Mononuclear cell (primary cell): Measurements from ENCODE around the gene LRCH1. TPM values are rescaled to one million over a fixed set of nuclear protein-coding genes. Genes with fewer than 3 reads are reported as not detected.

Experiments used
- H3K27me3 ChIP-seq: 2 replicates; pipeline ENCODE4 v1.6.0; 2011; ENCODE audit warnings: low read length, control low read depth; ENCODE audit not compliant: insufficient read depth
- H3K4me1 ChIP-seq: 2 replicates; pipeline ENCODE4 v1.5.1; 2011; ENCODE audit warnings: mild to moderate bottlenecking, low read length, control low read depth; ENCODE audit not compliant: insufficient read depth
- H3K4me3 ChIP-seq: 2 replicates; pipeline ENCODE4 v1.5.1; 2011; ENCODE audit warnings: mild to moderate bottlenecking, low read length, moderate library complexity
- H3K9me3 ChIP-seq: 2 replicates; pipeline ENCODE4 v1.5.1; 2011; ENCODE audit warnings: low read depth, mild to moderate bottlenecking, control low read depth, low read length
- total RNA-seq: library from RNA; depleted of rRNA; stranded (reverse); fragments of >200 nt; gene quantifications from one replicate; pipeline ENCODE4 v1.2.3, GENCODE V29; 2012

LRCH1 gene
- total RNA-seq, 1 donor, result 9.8 TPM

DNA sequence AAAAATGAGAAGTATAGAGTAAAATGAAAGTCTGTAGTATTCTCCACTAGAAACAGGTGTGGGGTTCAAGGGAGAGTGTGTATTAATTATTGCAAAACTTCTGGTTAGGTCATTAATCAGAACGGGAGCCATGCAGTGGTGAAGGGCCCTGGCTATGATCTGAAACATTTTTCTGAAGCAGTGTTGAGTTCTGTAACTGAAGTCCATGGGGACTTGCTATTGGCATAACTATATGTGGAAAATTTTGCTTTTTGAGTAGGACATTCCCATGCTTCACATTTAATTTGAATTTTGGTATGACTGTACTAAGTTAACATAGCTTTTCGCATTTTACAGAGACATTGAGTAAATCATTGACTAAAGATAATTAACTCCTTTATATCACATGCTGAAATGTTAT is 67.5 kb downstream of the LRCH1 start:
- no peaks in the 10 kb centered on the region for H3K9me3 ChIP-seq
- no peaks in the 10 kb centered on the region for H3K27me3 ChIP-seq
- peaks cover 29% of the 10 kb centered on the region for H3K4me1 ChIP-seq
- no peak overlapping the region for H3K4me3 ChIP-seq

DNA sequence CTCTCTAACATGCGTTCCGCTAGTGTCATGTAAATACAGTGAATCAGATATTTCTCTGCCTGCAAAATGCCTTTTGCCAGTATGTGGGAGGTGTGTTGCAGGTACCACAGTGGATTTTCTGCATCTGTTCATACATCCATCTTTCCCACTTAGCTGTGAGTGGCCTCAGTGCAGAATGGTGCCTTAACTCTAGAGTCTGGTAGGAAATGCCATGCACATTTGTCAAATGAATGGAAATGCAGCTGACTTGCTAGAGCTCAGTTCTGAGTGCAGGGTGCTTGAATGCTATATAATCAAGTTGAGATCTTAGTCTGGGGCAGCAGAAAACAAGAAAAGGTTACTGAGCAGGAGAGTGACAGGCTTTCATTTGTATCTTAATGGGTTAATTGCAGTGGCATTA is 68.2 kb downstream of the LRCH1 start:
- H3K9me3 ChIP-seq, result no peaks in the 10 kb centered on the region
- no peak overlapping the region for H3K4me3 ChIP-seq
- H3K27me3 ChIP-seq, result no peaks in the 10 kb centered on the region
- peaks cover 33% of the 10 kb centered on the region for H3K4me1 ChIP-seq

DNA sequence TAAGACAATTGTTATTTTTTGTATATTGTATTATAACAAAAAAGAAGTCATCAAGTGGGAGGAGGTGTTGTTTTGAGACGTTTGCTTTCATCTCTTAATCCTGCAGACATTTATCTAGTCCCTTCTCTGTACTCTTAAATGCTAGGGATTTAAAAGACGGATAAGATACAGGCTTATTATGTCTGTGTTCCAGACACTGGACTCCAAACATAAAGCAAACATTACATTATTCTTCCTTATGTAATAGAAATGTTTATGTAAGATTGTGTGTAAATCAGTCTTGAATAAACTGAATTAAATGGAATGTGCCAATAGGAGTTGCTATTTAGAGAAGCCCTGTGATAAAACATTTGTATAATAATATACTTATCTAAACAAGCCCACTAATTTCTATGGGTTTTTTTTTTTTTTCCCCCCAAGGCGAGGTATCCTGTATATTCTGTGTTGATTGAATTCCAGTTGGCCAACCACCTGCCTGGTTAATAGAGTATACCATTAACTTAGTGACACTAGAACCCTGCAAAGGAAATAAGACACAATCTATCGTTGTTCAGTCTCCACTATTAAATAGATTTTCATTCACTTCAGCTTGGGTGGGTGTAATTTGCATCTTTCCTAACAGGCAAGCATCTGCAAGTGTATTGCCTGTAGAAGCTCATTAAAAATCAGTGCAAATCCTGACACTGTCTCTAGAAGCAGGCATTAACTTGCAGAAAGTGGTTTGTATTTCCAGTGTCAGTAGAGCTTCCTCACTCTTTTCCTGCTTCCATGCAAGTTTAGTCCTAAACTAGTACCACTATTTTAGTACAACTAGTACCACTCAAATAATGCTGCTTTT is 69.0 kb downstream of the LRCH1 start:
- peaks cover 33% of the 10 kb centered on the region for H3K4me1 ChIP-seq

DNA sequence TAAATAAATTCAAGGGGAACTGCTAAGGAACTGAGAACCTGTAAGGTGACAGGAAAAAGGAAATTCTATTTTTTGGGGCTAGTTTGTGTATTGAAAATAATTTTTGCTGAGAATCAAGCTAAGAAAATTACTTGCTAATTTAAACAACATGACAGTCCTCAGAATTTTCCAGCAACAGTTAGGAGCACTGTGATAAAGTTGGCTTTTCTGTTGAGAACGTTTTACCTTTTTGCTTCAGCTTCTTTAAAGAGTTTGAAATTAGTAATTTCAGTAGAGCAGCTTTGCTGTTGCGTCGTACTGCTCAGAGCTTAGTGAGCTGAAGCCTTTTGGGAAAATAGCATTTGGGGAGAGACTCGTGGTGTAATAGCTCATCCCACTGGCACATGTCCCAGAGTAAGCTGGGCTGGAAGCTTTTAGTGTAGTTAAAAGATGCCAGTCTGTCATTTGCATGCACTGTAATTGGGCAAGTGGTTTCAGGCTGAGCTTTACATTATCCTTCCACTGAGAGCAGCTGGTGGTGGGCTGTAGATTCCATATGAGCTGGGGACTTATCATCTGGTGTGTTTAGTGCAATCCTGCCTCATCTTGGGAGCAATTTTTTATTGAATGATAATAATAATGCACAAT is 69.8 kb downstream of the LRCH1 start:
- Histone ChIP-seq H3K4me3 (no peak overlapping the region), H3K27me3 (no peaks in the 10 kb centered on the region), H3K9me3 (no peaks in the 10 kb centered on the region), H3K4me1 (peaks cover 33% of the 10 kb centered on the region)

More for the DNA sequence above, 69.0 kb downstream of the LRCH1 start:
- Histone ChIP-seq H3K4me3 (no peak overlapping the region), H3K27me3 (no peaks in the 10 kb centered on the region), H3K9me3 (no peaks in the 10 kb centered on the region)

DNA sequence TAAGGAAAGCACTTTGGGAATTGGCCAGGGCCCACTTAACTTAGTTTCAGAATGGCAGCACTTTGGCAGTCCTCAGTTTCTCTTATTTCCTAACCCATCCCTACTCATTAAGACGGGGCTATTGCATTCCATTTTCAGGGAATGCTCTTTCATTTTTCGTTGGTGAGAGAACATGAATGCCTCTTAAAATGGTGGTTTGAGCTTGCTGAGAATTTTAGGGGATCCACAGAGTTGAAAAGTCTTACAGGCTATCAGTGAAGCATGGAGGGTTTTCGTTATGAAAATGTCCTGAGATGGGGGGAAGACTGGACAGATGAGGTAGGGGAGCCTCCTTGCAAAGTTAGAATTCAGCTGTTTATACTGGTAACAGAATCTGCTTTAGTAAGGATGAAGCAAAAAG is 71.4 kb downstream of the LRCH1 start:
- Histone ChIP-seq H3K4me1 (peaks cover 25% of the 10 kb centered on the region), H3K27me3 (no peaks in the 10 kb centered on the region), H3K4me3 (no peak overlapping the region), H3K9me3 (no peaks in the 10 kb centered on the region)

DNA sequence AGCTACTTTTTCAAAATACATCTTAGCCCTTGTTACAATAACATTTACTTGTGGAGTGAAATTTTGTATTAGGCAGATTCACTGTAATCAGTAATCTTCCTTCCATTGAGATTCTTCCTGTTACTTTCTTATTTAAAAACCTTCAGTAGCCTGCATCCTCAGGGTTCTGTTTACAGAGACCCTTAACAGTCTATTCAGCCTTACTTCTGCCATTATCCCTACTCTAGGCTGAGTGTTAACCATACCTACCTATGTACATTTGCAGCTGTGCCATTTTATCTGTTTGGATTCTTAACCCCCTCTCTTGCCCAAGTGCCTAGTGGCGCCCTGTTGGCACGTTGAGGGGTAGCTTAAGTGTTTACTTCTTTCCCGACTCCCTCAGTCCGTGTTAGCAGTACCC is 71.9 kb downstream of the LRCH1 start:
- no peaks in the 10 kb centered on the region for H3K27me3 ChIP-seq
- no peaks in the 10 kb centered on the region for H3K9me3 ChIP-seq
- peaks cover 27% of the 10 kb centered on the region for H3K4me1 ChIP-seq
- H3K4me3 ChIP-seq, result no peak overlapping the region

DNA sequence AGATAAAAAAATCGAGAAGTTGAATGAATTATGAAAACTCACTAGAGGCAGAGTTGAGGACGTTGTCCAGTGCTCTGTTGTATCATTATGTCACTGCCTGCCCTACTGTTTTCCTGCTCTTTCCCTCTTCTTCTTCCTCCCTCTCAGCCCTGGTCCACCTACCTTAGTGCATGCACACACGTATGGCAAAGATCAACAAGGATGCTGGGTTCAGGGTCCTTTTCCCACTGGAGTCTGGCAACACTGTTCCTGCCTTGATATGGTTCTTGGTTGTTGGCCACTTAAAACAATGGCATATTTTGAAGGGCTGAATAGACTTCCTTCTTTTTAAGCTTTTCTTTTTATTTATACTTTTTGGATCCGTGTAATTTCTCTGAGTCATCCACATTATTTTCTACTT is 74.5 kb downstream of the LRCH1 start:
- Histone ChIP-seq H3K4me1 (peaks cover 29% of the 10 kb centered on the region), H3K9me3 (no peaks in the 10 kb centered on the region), H3K4me3 (no peak overlapping the region), H3K27me3 (no peaks in the 10 kb centered on the region)

DNA sequence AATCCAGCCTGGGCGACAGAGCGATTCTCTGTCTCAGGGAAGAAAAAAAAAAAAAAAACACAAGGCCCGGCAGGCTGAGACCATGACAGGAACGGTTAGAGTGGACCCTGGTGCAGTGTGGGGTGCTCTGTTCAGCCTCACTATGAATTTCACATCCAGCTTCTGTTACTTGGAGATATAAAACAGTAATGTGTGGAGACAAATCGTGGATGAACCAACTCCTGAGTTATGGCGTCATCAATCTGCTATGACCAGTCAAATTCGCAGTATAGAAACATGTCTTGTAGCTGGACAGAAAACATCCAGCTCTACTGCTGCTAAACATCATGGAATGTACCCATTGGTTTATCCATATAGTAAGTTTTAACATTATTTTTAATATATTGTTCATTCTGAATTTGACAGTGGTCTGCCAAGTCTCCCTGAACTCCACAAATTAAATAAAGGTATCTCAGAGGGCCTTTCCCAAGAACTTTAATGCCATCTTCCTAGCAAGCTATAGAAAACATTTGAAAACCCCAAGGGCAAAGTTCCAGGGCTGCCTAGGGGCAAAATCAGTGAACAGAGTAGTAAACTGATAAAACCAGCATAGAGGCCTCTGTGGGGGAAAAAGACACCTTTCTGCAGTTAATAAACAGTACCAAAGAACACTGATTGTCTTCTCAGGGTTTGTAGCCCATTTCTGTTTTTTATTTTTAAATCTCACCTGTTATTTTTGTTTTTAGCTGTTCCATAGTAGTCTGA is 75.8 kb downstream of the LRCH1 start:
- Histone ChIP-seq H3K27me3 (no peaks in the 10 kb centered on the region), H3K4me1 (peaks cover 30% of the 10 kb centered on the region), H3K4me3 (no peak overlapping the region)

DNA sequence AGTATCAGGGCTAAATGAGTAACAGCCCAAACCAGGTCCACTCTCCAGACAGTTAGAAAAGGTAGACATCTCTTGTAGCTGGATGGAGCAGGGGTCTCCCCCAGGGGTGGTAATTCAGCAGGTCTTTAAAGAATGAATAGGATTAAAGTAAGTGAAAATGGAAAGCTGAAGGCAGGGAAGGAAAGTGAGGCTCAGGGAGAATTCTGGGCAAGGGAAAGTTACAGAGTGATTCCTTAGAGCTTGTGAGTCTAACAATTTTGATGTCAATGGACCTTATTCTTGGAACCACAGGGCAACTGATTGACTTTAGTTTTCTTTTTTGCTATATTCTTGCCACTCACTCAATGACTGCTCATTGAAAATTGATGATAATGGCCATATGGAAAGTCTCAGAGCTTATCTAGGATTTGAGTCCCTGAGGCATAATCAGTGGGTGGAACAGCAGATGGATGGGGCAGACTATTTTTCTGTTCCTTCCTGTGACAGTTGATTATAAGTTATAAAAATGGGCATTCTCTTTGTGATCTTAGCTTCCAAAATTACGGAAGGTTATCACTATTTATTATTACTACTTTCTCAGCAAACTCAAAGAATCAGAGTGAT is 76.9 kb downstream of the LRCH1 start:
- Histone ChIP-seq H3K27me3 (no peaks in the 10 kb centered on the region), H3K4me1 (peaks cover 28% of the 10 kb centered on the region), H3K9me3 (no peaks in the 10 kb centered on the region), H3K4me3 (no peak overlapping the region)

More for the DNA sequence above, 75.8 kb downstream of the LRCH1 start:
- H3K9me3 ChIP-seq, result no peaks in the 10 kb centered on the region

DNA sequence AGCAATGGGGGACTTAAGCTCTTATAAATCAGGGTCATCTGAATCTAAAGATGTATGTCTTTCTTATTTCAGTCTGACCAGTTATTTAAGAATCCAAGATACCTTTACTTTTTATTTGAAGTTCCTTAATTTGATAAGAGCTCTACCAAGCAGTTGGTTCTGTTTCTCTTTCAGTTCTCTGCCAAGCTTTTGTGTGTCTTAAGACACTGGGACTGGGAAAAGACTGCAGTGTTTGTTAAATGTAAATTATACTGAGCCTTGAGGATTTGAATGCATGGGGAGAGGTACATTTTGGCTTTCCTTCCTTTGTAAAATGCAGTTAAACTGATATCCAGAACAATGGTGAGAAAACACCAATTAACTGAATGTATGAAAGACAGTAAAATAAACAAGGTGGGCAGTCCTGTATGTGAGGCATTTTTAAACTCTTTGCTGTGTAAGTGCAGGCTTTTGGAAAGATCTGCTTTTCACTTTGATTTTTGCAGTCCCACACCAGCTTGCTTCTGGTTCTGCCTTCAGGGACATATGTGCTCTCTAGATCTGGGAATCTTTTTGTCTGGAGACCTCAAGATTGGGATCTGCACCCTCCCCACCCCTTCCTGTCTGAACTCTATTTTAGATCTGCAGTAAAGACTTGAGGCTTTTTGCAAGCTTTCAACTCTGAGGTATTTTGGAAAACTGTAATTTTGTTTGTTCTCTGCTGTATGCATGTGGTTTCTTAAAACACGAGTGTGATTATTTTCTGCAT is 77.6 kb downstream of the LRCH1 start:
- H3K27me3 ChIP-seq, result no peaks in the 10 kb centered on the region
- peaks cover 21% of the 10 kb centered on the region for H3K4me1 ChIP-seq
- no peaks in the 10 kb centered on the region for H3K9me3 ChIP-seq
- H3K4me3 ChIP-seq, result no peak overlapping the region

DNA sequence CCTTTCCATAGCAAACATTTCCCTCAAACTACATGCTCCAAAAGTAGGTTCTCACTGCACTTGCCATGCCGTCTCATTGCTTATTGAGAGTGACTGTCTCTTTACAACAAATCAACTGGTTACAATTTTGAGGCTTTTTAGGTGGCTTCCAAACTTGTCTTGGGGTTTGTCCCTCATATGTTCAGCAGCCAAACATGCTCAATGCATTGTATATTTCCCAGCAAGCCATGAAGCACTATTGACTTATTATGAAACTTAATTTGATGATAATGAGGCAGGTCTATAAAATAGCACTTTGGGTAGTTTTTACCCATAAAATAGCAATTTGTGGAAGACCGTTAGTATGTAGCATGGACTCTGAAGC is 78.2 kb downstream of the LRCH1 start:
- Histone ChIP-seq H3K9me3 (no peaks in the 10 kb centered on the region), H3K4me1 (peaks cover 19% of the 10 kb centered on the region), H3K27me3 (no peaks in the 10 kb centered on the region), H3K4me3 (no peak overlapping the region)

DNA sequence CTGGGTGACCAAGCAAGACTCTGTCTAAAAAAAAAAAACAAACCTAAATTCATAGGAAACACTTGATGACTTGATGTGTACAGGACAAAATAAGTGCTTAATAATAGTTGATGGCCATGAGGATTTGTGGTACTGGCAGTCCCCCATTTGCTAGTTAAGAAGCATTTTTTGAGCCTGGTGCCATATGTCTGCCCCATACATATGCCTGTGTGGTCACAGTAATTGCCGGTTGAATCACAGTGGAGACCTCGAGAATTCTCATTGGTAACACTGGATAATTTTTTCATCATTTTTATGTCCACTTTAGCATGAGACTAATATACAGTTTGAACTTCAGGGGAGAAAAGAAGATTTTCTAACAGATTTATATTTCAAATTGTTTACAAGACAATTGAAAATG is 79.2 kb downstream of the LRCH1 start:
- no peaks in the 10 kb centered on the region for H3K27me3 ChIP-seq
- H3K4me3 ChIP-seq, result no peak overlapping the region
- H3K9me3 ChIP-seq, result no peaks in the 10 kb centered on the region
- peaks cover 23% of the 10 kb centered on the region for H3K4me1 ChIP-seq

DNA sequence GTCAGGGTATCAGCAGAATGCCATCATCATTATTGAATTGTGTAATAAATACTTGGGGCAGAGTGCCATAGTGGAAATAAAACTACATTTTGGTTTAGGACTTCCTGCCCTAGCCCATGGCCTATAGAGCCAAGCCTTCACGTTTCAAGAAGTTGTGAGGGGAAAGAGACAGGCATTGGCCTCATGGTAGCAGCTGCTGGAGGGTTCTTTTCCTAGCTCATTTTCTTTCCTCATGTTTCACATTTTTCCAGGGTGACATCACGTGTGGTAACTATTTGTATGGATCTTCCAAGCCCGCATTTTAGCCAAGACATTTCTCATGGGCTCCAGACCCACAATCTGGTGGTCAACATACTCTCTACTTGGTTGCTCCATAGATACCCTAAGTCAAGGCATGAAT is 80.4 kb downstream of the LRCH1 start:
- H3K27me3 ChIP-seq, result no peaks in the 10 kb centered on the region
- no peak overlapping the region for H3K4me3 ChIP-seq
- H3K4me1 ChIP-seq, result peaks cover 23% of the 10 kb centered on the region
- H3K9me3 ChIP-seq, result no peaks in the 10 kb centered on the region

DNA sequence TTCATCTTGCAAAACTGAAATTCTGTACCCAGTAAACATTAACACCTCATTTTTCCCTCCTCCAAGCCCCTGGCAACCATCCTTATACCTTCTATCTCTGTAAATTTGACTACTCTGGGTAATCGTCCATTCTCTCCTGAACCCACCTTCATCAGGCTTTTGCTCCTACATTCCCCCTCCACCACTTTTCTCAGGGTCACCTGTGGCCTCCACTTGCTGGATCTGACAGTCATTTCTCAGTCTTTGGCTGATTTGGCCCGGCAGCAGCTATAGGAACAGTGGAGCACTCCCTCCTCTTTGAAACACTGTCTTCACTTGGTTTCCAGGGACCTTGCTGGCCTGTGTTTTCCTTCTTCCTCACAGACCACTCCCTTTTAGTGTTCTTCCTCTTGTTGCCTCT is 83.5 kb downstream of the LRCH1 start:
- peaks cover 28% of the 10 kb centered on the region for H3K4me1 ChIP-seq
- no peaks in the 10 kb centered on the region for H3K27me3 ChIP-seq
- H3K4me3 ChIP-seq, result no peak overlapping the region
- H3K9me3 ChIP-seq, result no peaks in the 10 kb centered on the region
